SK-N-SH (cell line): ENCODE measurements around the gene CCDC88B. TPM values are rescaled to one million over a fixed set of nuclear protein-coding genes. Genes with fewer than 3 reads are reported as not detected.

Experiments
- CTCF ChIA-PET: fragments of 300-600, 350-600 bp; formaldehyde crosslinking; extraction: SDS; loops from one replicate; lab custom pipeline; 2021; lab: Yijun Ruan, JAX
- POLR2A ChIA-PET: fragments of 350-600 bp; sonication (Branson Sonifier 250); formaldehyde crosslinking; extraction: SDS; loops from one replicate; lab custom pipeline; 2020; ENCODE audit warnings: antibody characterized with exemption, inconsistent platforms; lab: Yijun Ruan, JAX
- DNase-seq: peaks from one replicate; pipeline ENCODE4 v3.0.0; 2012
- H2AFZ ChIP-seq: fragments of 200-600 bp; sonication (generic); 2 replicates; pipeline ENCODE4 v1.8.1; 2016; ENCODE audit warnings: antibody characterized with exemption, mild to moderate bottlenecking, low read depth
- H3F3A ChIP-seq: fragments of 200-600 bp; sonication (generic); replicated peaks from 2 replicates; pipeline ENCODE3; 2016; ENCODE audit warnings: antibody characterized with exemption, mild to moderate bottlenecking; ENCODE audit not compliant: insufficient read depth
- H3K27ac ChIP-seq, 2 experiments: fragments of 200-500 bp in 1 of 2; fragments of 200-600 bp in 1 of 2; sonication (Bioruptor generic) in 1 of 2; sonication (generic), shearing (Covaris generic) in 1 of 2; 2 replicates each; pipeline versions ENCODE4 v1.5.1 to v1.6.1; 2014 to 2016; ENCODE audit warnings: low read depth in 2 of 2, inconsistent platforms in 1 of 2, low read length in 1 of 2, mild to moderate bottlenecking in 1 of 2, mixed read lengths in 1 of 2
- H3K27me3 ChIP-seq: fragments of 200-600 bp; sonication (generic), shearing (Covaris generic); 2 replicates; pipeline ENCODE4 v1.6.1; 2016; ENCODE audit warnings: mixed run types; ENCODE audit not compliant: insufficient read depth
- H3K36me3 ChIP-seq, 2 experiments: fragments of 200-500 bp in 1 of 2; fragments of 200-600 bp in 1 of 2; sonication (Bioruptor generic) in 1 of 2; sonication (generic) in 1 of 2; replicated peaks in 1 of 2; 2 replicates each; pipeline versions ENCODE3 to v1.5.1; 2014 to 2016; ENCODE audit warnings: low read length in 1 of 2, mild to moderate bottlenecking in 1 of 2; ENCODE audit not compliant: insufficient read depth in 2 of 2, control insufficient read depth in 1 of 2
- H3K4me1 ChIP-seq, 2 experiments: fragments of 200-500 bp in 1 of 2; fragments of 200-600 bp in 1 of 2; sonication (Bioruptor generic) in 1 of 2; sonication (generic), shearing (Covaris generic) in 1 of 2; 2 replicates each; pipeline versions ENCODE4 v1.5.1 to v1.6.1; 2014 to 2016; ENCODE audit warnings: low read depth in 1 of 2, low read length in 1 of 2, mixed run types in 1 of 2; ENCODE audit not compliant: insufficient read depth in 2 of 2, control insufficient read depth in 1 of 2
- H3K4me2 ChIP-seq: fragments of 200-600 bp; sonication (generic), shearing (Covaris generic); 2 replicates; pipeline ENCODE4 v1.6.1; 2017; ENCODE audit warnings: mixed run types
- H3K4me3 ChIP-seq, 2 experiments: fragments of 200-500 bp in 1 of 2; fragments of 200-600 bp in 1 of 2; sonication (Bioruptor generic) in 1 of 2; sonication (generic), shearing (Covaris generic) in 1 of 2; 2 replicates each; pipeline versions ENCODE4 v1.5.1 to v1.8.1; 2014 to 2016; ENCODE audit warnings: low read depth in 2 of 2, inconsistent platforms in 1 of 2, low read length in 1 of 2, mild to moderate bottlenecking in 1 of 2, mixed read lengths in 1 of 2, moderate library complexity in 1 of 2
- H3K79me2 ChIP-seq: fragments of 200-600 bp; sonication (generic); 2 replicates; pipeline ENCODE4 v1.8.1; 2017; ENCODE audit warnings: mild to moderate bottlenecking; ENCODE audit not compliant: insufficient read depth
- H3K9ac ChIP-seq: fragments of 200-600 bp; sonication (generic); 2 replicates; pipeline ENCODE4 v1.6.1; 2017; ENCODE audit warnings: mixed run types
- H3K9me2 ChIP-seq: fragments of 200-600 bp; sonication (generic); 2 replicates; pipeline ENCODE4 v1.6.1; 2017; ENCODE audit warnings: mixed run types
- H3K9me3 ChIP-seq: fragments of 200-600 bp; sonication (generic); 2 replicates; pipeline ENCODE4 v1.6.1; 2017; ENCODE audit warnings: mixed run types, mild to moderate bottlenecking, moderate library complexity
- H4K20me1 ChIP-seq: fragments of 200-600 bp; sonication (generic); 2 replicates; pipeline ENCODE4 v1.6.1; 2017; ENCODE audit warnings: mild to moderate bottlenecking, mixed run types; ENCODE audit not compliant: insufficient read depth
- CHD2 ChIP-seq: fragments of 150-350 bp; IDR thresholded peaks from 2 replicates; pipeline ENCODE4 v1.6.1; 2018; ENCODE audit warnings: low read length; ENCODE audit not compliant: partially characterized antibody
- EZH2phosphoT487 ChIP-seq: fragments of 200-600 bp; sonication (generic); IDR thresholded peaks from 2 replicates; pipeline ENCODE4 v1.6.1; 2017; ENCODE audit warnings: low read depth, mixed run types, mild to moderate bottlenecking, antibody characterized with exemption, moderate library complexity, borderline replicate concordance
- MEF2A ChIP-seq: IDR thresholded peaks from 2 replicates; pipeline ENCODE4 v1.4.0; 2012; ENCODE audit warnings: low read depth, borderline replicate concordance
- NFIC ChIP-seq: IDR thresholded peaks from 2 replicates; pipeline ENCODE4 v1.4.0; 2012; ENCODE audit warnings: borderline replicate concordance
- NRF1 ChIP-seq: IDR thresholded peaks from 2 replicates; pipeline ENCODE4 v1.6.1; 2012; ENCODE audit warnings: low read depth, mild to moderate bottlenecking, low read length
- PBX3 ChIP-seq: IDR thresholded peaks from 2 replicates; pipeline ENCODE4; 2012
- RAD21 ChIP-seq: IDR thresholded peaks from 2 replicates; pipeline ENCODE4 v1.6.1; 2012; ENCODE audit warnings: mild to moderate bottlenecking, low read length
- RCOR1 ChIP-seq: fragments of 150-350 bp; IDR thresholded peaks from 2 replicates; pipeline ENCODE4 v1.6.1; 2017; ENCODE audit warnings: antibody characterized with exemption, low read length
- RFX5 ChIP-seq: IDR thresholded peaks from 2 replicates; pipeline ENCODE4 v1.6.1; 2012; ENCODE audit warnings: mild to moderate bottlenecking, improper control_type of control experiment, low read length
- RXRA ChIP-seq: IDR thresholded peaks from 2 replicates; pipeline ENCODE4 v1.4.0; 2012; ENCODE audit warnings: low read depth, mild to moderate bottlenecking, borderline replicate concordance
- TEAD4 ChIP-seq: IDR thresholded peaks from 2 replicates; pipeline ENCODE4 v1.4.0; 2012; ENCODE audit warnings: mild to moderate bottlenecking, borderline replicate concordance; ENCODE audit not compliant: insufficient read depth
- USF1 ChIP-seq: IDR thresholded peaks from 2 replicates; pipeline ENCODE4 v1.4.0; 2012; ENCODE audit warnings: low read depth, borderline replicate concordance
- YY1 ChIP-seq: IDR thresholded peaks from 2 replicates; pipeline ENCODE4 v1.4.0; 2012; ENCODE audit warnings: low read depth, mild to moderate bottlenecking
- polyA plus RNA-seq, 3 experiments: library from polyadenylated mRNA; depleted of rRNA; stranded (reverse); fragments of >200 nt; gene quantifications; 2 replicates each; pipeline ENCODE4 v1.2.3, GENCODE V29; 2012
- TF ChIP-seq, protein P1 (sequence below): IDR thresholded peaks from 2 replicates; pipeline ENCODE4 v1.4.0; 2012; ENCODE audit warnings: low read depth, borderline replicate concordance
- TF ChIP-seq, protein P2 (sequence below): fragments of 200-600 bp; sonication (generic); IDR thresholded peaks from 2 replicates; pipeline ENCODE4 v1.6.1; 2017; ENCODE audit warnings: antibody characterized with exemption, mild to moderate bottlenecking, moderate library complexity
- TF ChIP-seq, protein P3 (sequence below): IDR thresholded peaks from 2 replicates; pipeline ENCODE4 v1.6.1; 2012; ENCODE audit warnings: mild to moderate bottlenecking, low read depth, low read length, moderate library complexity
- TF ChIP-seq, protein P4 (sequence below): IDR thresholded peaks from 2 replicates; pipeline ENCODE4 v1.4.0; 2012; ENCODE audit warnings: low read depth

CCDC88B gene
- polyA plus RNA-seq, 1 of the 3 experiments (the other 2 are of a cell fraction), result 3.4 TPM

GRCh38 chr11:64385945-64386704 is 46.1 kb downstream of the CCDC88B start (continued):
- TF ChIP-seq, protein P1, sequence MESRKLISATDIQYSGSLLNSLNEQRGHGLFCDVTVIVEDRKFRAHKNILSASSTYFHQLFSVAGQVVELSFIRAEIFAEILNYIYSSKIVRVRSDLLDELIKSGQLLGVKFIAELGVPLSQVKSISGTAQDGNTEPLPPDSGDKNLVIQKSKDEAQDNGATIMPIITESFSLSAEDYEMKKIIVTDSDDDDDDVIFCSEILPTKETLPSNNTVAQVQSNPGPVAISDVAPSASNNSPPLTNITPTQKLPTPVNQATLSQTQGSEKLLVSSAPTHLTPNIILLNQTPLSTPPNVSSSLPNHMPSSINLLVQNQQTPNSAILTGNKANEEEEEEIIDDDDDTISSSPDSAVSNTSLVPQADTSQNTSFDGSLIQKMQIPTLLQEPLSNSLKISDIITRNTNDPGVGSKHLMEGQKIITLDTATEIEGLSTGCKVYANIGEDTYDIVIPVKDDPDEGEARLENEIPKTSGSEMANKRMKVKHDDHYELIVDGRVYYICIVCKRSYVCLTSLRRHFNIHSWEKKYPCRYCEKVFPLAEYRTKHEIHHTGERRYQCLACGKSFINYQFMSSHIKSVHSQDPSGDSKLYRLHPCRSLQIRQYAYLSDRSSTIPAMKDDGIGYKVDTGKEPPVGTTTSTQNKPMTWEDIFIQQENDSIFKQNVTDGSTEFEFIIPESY, result no peak

DNA sequence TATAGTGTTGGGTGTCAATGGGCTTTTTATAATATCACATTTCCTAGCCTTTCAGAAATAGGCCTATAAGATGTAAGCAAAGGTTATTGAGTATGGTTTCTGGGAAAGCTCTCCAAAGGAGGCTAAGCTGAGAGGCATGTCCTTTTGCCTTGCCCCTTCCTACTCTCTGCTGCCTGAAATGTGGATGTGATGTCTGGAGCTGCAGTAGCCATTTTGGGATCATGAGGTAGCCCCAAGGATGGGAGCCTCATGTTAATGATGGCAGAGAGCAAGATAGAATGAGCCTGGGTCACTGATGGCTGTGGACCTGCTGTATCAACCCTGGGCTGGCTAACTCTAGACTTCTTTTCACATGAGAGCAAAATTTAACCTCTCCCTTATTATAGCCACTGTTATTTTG is 47.9 kb downstream of the CCDC88B start:
- Histone ChIP-seq H3K9ac (no peak overlapping the region), H4K20me1 (no peaks in the 10 kb centered on the region), H3K9me3 (no peaks in the 10 kb centered on the region), H3K27ac (no peak overlapping the region), H3K4me3 (no peak overlapping the region), H2AFZ (no peak overlapping the region), H3K4me2 (no peak overlapping the region), H3K79me2 (no peaks in the 10 kb centered on the region), H3K9me2 (no peaks in the 10 kb centered on the region), H3F3A (no peaks in the 10 kb centered on the region), H3K27me3 (no peaks in the 10 kb centered on the region; the same call in 1 of the 2 replicates), H3K4me1 (no peaks in the 10 kb centered on the region; a peak in 1 of 4 replicates), H3K36me3 (no peaks in the 10 kb centered on the region)
- ChIA-PET CTCF (no interaction called here), POLR2A (no interaction called here)
- no peak for DNase-seq
- TF ChIP-seq MEF2A, result no peak
- no peak for TF ChIP-seq YY1
- TF ChIP-seq NRF1, result no peak
- TF ChIP-seq TEAD4, result no peak
- no peak for TF ChIP-seq RXRA
- no peak for TF ChIP-seq EZH2phosphoT487
- TF ChIP-seq USF1, result no peak
- TF ChIP-seq PBX3, result no peak
- TF ChIP-seq, protein P2, sequence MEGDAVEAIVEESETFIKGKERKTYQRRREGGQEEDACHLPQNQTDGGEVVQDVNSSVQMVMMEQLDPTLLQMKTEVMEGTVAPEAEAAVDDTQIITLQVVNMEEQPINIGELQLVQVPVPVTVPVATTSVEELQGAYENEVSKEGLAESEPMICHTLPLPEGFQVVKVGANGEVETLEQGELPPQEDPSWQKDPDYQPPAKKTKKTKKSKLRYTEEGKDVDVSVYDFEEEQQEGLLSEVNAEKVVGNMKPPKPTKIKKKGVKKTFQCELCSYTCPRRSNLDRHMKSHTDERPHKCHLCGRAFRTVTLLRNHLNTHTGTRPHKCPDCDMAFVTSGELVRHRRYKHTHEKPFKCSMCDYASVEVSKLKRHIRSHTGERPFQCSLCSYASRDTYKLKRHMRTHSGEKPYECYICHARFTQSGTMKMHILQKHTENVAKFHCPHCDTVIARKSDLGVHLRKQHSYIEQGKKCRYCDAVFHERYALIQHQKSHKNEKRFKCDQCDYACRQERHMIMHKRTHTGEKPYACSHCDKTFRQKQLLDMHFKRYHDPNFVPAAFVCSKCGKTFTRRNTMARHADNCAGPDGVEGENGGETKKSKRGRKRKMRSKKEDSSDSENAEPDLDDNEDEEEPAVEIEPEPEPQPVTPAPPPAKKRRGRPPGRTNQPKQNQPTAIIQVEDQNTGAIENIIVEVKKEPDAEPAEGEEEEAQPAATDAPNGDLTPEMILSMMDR, result no peak
- TF ChIP-seq, protein P3, sequence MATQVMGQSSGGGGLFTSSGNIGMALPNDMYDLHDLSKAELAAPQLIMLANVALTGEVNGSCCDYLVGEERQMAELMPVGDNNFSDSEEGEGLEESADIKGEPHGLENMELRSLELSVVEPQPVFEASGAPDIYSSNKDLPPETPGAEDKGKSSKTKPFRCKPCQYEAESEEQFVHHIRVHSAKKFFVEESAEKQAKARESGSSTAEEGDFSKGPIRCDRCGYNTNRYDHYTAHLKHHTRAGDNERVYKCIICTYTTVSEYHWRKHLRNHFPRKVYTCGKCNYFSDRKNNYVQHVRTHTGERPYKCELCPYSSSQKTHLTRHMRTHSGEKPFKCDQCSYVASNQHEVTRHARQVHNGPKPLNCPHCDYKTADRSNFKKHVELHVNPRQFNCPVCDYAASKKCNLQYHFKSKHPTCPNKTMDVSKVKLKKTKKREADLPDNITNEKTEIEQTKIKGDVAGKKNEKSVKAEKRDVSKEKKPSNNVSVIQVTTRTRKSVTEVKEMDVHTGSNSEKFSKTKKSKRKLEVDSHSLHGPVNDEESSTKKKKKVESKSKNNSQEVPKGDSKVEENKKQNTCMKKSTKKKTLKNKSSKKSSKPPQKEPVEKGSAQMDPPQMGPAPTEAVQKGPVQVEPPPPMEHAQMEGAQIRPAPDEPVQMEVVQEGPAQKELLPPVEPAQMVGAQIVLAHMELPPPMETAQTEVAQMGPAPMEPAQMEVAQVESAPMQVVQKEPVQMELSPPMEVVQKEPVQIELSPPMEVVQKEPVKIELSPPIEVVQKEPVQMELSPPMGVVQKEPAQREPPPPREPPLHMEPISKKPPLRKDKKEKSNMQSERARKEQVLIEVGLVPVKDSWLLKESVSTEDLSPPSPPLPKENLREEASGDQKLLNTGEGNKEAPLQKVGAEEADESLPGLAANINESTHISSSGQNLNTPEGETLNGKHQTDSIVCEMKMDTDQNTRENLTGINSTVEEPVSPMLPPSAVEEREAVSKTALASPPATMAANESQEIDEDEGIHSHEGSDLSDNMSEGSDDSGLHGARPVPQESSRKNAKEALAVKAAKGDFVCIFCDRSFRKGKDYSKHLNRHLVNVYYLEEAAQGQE, result no peak
- TF ChIP-seq, protein P4, sequence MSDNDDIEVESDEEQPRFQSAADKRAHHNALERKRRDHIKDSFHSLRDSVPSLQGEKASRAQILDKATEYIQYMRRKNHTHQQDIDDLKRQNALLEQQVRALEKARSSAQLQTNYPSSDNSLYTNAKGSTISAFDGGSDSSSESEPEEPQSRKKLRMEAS, result no peak
- TF ChIP-seq CHD2, result no peak
- no peak for TF ChIP-seq RAD21
- no peak for TF ChIP-seq NFIC
- no peak for TF ChIP-seq RCOR1
- no peak for TF ChIP-seq RFX5
